ENCODE results near the gene JAZF1.

DNA sequence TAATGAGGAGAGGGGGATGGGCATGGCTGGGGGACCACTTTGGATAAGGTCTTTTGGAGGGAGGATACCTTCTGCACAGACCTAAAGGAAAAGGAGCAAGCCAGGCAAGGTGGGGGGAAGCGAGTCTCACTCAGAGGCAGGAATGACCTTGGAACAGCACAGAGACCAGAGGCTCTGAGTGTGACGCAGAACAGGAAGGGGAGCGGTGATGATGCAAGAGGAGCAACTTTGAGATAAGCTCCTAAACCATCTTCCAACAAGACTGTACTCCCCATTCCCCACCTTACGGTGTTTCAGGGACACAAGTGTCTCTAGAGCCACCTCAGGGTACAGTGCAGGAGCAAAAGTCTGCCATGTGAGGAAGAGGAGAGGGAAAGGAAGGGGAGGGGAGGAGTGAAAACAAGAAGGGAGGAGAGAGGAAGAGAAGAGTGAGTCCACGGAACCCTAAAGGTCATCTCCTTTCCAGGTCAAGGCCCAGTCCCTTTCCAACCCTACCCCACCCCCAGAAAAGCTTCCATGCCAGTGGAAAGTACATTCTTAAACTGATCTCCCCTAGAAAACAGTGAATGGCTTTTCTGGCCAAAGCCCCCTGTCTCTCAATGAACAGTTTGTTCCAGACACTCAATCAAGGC, 54.1 kb downstream of the JAZF1 start:
- TF ChIP-seq ZNF274 (IDR thresholded peaks at IDR 0.05; ENCODE audit: borderline replicate concordance, extremely low read depth, low read length) (no peak), BRCA1 (IDR thresholded peaks at IDR 0.05; ENCODE audit: low read depth, low read length) (no peak), SIX5 (IDR thresholded peaks at IDR 0.05; ENCODE audit: low read depth, low read length) (no peak)

Data from H1 (cell line).